ENCODE measurements around the gene RARRES1. TPM values are rescaled to one million over a fixed set of nuclear protein-coding genes. Genes with fewer than 3 reads are reported as not detected.
"Not testable (repeated sequence)": the region's sequence is repeated elsewhere in the genome, so short reads cannot be mapped to it uniquely, and the experiment has no call there.

RARRES1 gene
- total RNA-seq, 2 experiments from 2014 or later, result not detected

DNA sequence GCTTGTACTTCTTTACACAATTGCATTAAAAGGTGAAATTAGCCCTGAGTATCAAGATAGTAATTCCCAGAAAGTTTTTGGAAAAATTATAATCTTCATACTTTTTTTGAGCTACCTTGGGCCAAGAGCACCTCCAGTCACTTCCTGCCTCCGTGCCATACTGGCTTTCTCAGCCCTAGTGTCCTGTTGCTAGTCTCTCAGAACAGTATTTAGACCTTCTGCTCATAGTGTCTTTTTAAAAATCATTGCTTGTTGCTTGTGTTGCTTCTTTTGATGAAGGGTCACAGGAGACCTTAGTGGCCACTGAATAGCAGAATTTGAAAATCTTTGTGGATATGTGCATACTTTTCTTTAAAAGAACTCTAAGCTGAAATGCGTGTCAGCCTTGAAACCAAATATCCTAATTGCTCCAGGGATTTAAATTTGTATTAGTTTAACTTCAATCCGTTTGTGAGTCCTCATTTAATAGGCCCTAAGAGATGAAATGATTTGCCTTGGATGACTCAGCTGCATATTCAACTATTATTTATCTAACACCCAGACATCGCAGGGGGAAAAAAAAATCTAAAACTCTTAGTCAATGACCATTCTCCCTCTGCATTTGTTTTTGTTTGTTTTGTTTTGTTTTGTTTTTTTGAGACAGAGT, 30.7 kb downstream of the RARRES1 start:
- TF ChIP-seq, protein P1, sequence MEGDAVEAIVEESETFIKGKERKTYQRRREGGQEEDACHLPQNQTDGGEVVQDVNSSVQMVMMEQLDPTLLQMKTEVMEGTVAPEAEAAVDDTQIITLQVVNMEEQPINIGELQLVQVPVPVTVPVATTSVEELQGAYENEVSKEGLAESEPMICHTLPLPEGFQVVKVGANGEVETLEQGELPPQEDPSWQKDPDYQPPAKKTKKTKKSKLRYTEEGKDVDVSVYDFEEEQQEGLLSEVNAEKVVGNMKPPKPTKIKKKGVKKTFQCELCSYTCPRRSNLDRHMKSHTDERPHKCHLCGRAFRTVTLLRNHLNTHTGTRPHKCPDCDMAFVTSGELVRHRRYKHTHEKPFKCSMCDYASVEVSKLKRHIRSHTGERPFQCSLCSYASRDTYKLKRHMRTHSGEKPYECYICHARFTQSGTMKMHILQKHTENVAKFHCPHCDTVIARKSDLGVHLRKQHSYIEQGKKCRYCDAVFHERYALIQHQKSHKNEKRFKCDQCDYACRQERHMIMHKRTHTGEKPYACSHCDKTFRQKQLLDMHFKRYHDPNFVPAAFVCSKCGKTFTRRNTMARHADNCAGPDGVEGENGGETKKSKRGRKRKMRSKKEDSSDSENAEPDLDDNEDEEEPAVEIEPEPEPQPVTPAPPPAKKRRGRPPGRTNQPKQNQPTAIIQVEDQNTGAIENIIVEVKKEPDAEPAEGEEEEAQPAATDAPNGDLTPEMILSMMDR (IDR thresholded peaks at IDR 0.05), result no peak
- H3K4me3 Mint-ChIP-seq, result no peak overlapping the region
- no peak overlapping the region for H3K27ac ChIP-seq (ENCODE audit: low read depth in 1 of 2, low read length in 2 of 2)

DNA sequence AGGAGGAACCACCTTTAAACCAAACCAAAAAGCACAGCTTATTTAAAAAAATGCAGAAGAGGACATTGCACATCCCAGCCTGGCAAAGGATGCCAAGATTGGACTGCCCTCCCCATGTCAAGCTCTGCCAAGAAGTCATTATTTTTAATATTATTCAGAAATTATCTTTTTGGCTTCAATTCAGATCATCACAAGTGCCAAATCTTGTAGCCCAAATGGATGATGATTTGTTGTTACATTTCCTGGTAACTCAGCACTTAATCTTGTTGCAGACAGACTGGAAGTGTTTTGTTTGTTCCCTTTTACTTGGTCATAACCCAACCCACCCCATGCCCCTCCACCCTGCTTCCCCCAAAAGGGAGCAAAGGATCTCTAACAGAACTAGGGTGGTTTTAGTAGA, 31.7 kb downstream of the RARRES1 start:
- no peak for ATAC-seq (ENCODE audit: poor library complexity)
- H3K4me1 Mint-ChIP-seq (ENCODE audit: low read depth), result peaks cover 22% of the 10 kb centered on the region
- no peaks in the 10 kb centered on the region for H3K27me3 ChIP-seq (ENCODE audit: control insufficient read depth in 1 of 2, insufficient read depth in 2 of 2, low read length in 2 of 2)
- H3K27ac Mint-ChIP-seq, result no peak overlapping the region
- H3K27ac ChIP-seq (ENCODE audit: low read depth in 1 of 2, low read length in 2 of 2), result no peak overlapping the region
- no peak for DNase-seq
- peaks cover 60% of the 10 kb centered on the region for H3K36me3 Mint-ChIP-seq (ENCODE audit: low read depth)
- intact Hi-C loops (cut with DNase I, micrococcal nuclease), result no loop called here
- no peak overlapping the region for H3K4me3 ChIP-seq (ENCODE audit: low read length)
- no peak overlapping the region for H3K4me3 Mint-ChIP-seq
- POLR2A ChIA-PET, result interaction anchor here (0.9 kb wide), 1 partner anchor 101 kb away, joined by 3 read pairs; the partner anchor contains the start of gene MFSD1
- no peaks in the 10 kb centered on the region for H3K4me1 ChIP-seq (ENCODE audit: insufficient read depth, low read length)
- no peaks in the 10 kb centered on the region for H3K9me3 ChIP-seq (ENCODE audit: control insufficient read depth in 1 of 2, insufficient read depth in 1 of 2, low read length in 2 of 2)
- no peaks in the 10 kb centered on the region for H3K9me3 Mint-ChIP-seq
- no peaks in the 10 kb centered on the region for H3K27me3 Mint-ChIP-seq
- CTCF ChIA-PET, result interaction anchor here (1.5 kb wide), 1 partner anchor 9 kb away, joined by 3 read pairs; no protein-coding TSS in a partner anchor
- TF ChIP-seq, protein P1 (IDR thresholded peaks at IDR 0.05), result no peak
- H3K36me3 ChIP-seq (ENCODE audit: insufficient read depth, low read length), result no peaks in the 10 kb centered on the region

More for the DNA sequence above, 30.7 kb downstream of the RARRES1 start:
- ATAC-seq (ENCODE audit: poor library complexity) (no peak), DNase-seq (no peak)
- H3K27me3 ChIP-seq (ENCODE audit: control insufficient read depth in 1 of 2, insufficient read depth in 2 of 2, low read length in 2 of 2), result no peaks in the 10 kb centered on the region
- H3K36me3 Mint-ChIP-seq (ENCODE audit: low read depth), result peaks cover 66% of the 10 kb centered on the region
- peaks cover 2% of the 10 kb centered on the region for H3K36me3 ChIP-seq (ENCODE audit: insufficient read depth, low read length)
- intact Hi-C loops (cut with DNase I, micrococcal nuclease), result no loop called here
- H3K4me3 ChIP-seq (ENCODE audit: low read length), result no peak overlapping the region
- ChIA-PET POLR2A (interaction anchor here (0.9 kb wide), 1 partner anchor 100 kb away, joined by 3 read pairs; the partner anchor contains the start of gene MFSD1), CTCF (interaction anchor here (1.5 kb wide), 1 partner anchor 10 kb away, joined by 3 read pairs; no protein-coding TSS in a partner anchor)
- no peaks in the 10 kb centered on the region for H3K27me3 Mint-ChIP-seq
- H3K9me3 Mint-ChIP-seq, result no peaks in the 10 kb centered on the region
- H3K4me1 ChIP-seq (ENCODE audit: insufficient read depth, low read length), result no peaks in the 10 kb centered on the region
- H3K9me3 ChIP-seq (ENCODE audit: control insufficient read depth in 1 of 2, insufficient read depth in 1 of 2, low read length in 2 of 2), result no peaks in the 10 kb centered on the region
- no peak overlapping the region for H3K27ac Mint-ChIP-seq
- peaks cover 22% of the 10 kb centered on the region for H3K4me1 Mint-ChIP-seq (ENCODE audit: low read depth)

- H3K4me3 Mint-ChIP-seq, result no peak overlapping the region
- no peaks in the 10 kb centered on the region for H3K27me3 ChIP-seq (ENCODE audit: control insufficient read depth in 1 of 2, insufficient read depth in 2 of 2, low read length in 2 of 2)
- no peak for DNase-seq
- H3K9me3 Mint-ChIP-seq, result no peaks in the 10 kb centered on the region
- TF ChIP-seq, protein P1 (IDR thresholded peaks at IDR 0.05), result no peak
- peaks cover 23% of the 10 kb centered on the region for H3K36me3 ChIP-seq (ENCODE audit: insufficient read depth, low read length)
- ATAC-seq (ENCODE audit: poor library complexity), result no peak
- no peaks in the 10 kb centered on the region for H3K9me3 ChIP-seq (ENCODE audit: control insufficient read depth in 1 of 2, insufficient read depth in 1 of 2, low read length in 2 of 2)
- H3K4me1 ChIP-seq (ENCODE audit: insufficient read depth, low read length), result no peaks in the 10 kb centered on the region
- no peak overlapping the region for H3K27ac Mint-ChIP-seq
- H3K4me1 Mint-ChIP-seq (ENCODE audit: low read depth), result peaks cover 7% of the 10 kb centered on the region
- H3K4me3 ChIP-seq (ENCODE audit: low read length), result no peak overlapping the region
- no peaks in the 10 kb centered on the region for H3K27me3 Mint-ChIP-seq
- intact Hi-C loops (cut with DNase I, micrococcal nuclease), result no loop called here
- POLR2A ChIA-PET, result no interaction called here
- H3K36me3 Mint-ChIP-seq (ENCODE audit: low read depth), result peaks cover 66% of the 10 kb centered on the region
- no peak overlapping the region for H3K27ac ChIP-seq (ENCODE audit: low read depth in 1 of 2, low read length in 2 of 2)
- CTCF ChIA-PET, result interaction anchor here (1.4 kb wide), 1 partner anchor 13 kb away, joined by 3 read pairs; no protein-coding TSS in a partner anchor
Measured at GRCh38 chr3:158696618-158697017, 35.6 kb downstream of the RARRES1 start.

DNA sequence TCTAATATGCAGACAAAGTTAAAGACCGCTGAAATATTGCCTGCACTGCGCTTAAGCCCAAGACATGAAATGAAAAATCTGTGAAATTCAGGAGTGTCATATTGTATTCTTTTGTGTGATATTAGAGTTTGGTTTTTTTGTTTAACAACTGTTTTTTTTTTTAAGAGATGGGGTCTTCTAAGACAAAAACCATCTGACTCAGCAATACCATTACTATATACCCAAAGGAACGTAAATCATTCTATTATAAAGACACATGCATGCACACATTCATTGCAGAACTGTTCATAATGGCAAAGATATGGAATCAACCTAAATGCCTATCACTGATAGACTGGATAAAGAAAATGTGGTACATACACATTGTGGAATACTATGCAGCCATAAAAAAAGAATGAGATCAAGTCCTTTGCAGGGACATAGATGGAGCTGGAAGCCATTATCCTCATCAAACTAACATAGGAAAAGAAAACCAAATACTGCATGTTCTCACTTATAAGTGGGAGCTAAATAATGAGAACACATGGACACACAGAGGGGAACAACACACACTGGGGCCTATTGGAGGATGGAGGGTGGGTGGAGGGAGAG, 38.3 kb downstream of the RARRES1 start:
- H3K4me1 ChIP-seq (ENCODE audit: insufficient read depth, low read length); DNase-seq; POLR2A ChIA-PET; H3K27me3 ChIP-seq (ENCODE audit: control insufficient read depth in 1 of 2, insufficient read depth in 2 of 2, low read length in 2 of 2); H3K4me1 Mint-ChIP-seq (ENCODE audit: low read depth); H3K4me3 Mint-ChIP-seq; H3K27ac Mint-ChIP-seq; H3K9me3 ChIP-seq (ENCODE audit: control insufficient read depth in 1 of 2, insufficient read depth in 1 of 2, low read length in 2 of 2); H3K9me3 Mint-ChIP-seq; ATAC-seq (ENCODE audit: poor library complexity); H3K4me3 ChIP-seq (ENCODE audit: low read length); H3K27ac ChIP-seq (ENCODE audit: low read depth in 1 of 2, low read length in 2 of 2); intact Hi-C loops (cut with DNase I, micrococcal nuclease); H3K27me3 Mint-ChIP-seq; CTCF ChIA-PET: not testable (repeated sequence)
- peaks cover 80% of the 10 kb centered on the region for H3K36me3 Mint-ChIP-seq (ENCODE audit: low read depth)
- peaks cover 37% of the 10 kb centered on the region for H3K36me3 ChIP-seq (ENCODE audit: insufficient read depth, low read length)
